Psoas muscle (tissue), 8 donors: Measurements from ENCODE around the gene CRACDL. TPM values are rescaled to one million over a fixed set of nuclear protein-coding genes. Genes with fewer than 3 reads are reported as not detected.

Experiments used
- ATAC-seq, 4 donors: fragments of 200-7000 bp; cut with Tn5 transposase; one replicate each; pipeline ENCODE4 v1.9.1; 2020; ENCODE audit warnings: moderate library complexity in 3 of 4, mild to moderate bottlenecking in 2 of 4
- DNase-seq, 2 donors: peaks; one replicate each; pipeline ENCODE4 v3.0.0-alpha.2; 2020
- H3K27ac ChIP-seq: fragments of 200-600 bp; one replicate; pipeline ENCODE4 v1.8.0; 2022
- H3K27me3 ChIP-seq, 3 donors: fragments of 200-600 bp in 1 of 3; one replicate each; pipeline versions ENCODE4 v1.6.1 to v1.8.0; 2013 to 2022; ENCODE audit warnings: low read length in 2 of 3, mild to moderate bottlenecking in 2 of 3, moderate library complexity in 1 of 3; ENCODE audit not compliant: insufficient read depth in 3 of 3
- H3K36me3 ChIP-seq, 2 donors: fragments of 200-600 bp in 1 of 2; one replicate each; pipeline versions ENCODE4 v1.6.1 to v1.8.0; 2013 to 2022; ENCODE audit warnings: low read depth in 1 of 2, mild to moderate bottlenecking in 1 of 2, moderate library complexity in 1 of 2; ENCODE audit not compliant: insufficient read depth in 1 of 2
- H3K4me1 ChIP-seq: fragments of 200-600 bp; one replicate; pipeline ENCODE4 v1.8.0; 2022
- H3K4me3 ChIP-seq: fragments of 200-600 bp; one replicate; pipeline ENCODE4 v1.8.0; 2022; ENCODE audit warnings: mild to moderate bottlenecking
- H3K9me3 ChIP-seq: fragments of 200-600 bp; one replicate; pipeline ENCODE4 v1.8.0; 2022
- WGBS, 3 donors: extraction: QIAGEN DNeasy Blood & Tissue Kit; methylation state at CpG; one replicate each; pipeline versions ENCODE4 v1.1.6 to v1.1.7; 2013; 5-methylcytosine and 5-hydroxymethylcytosine counted together
- intact Hi-C, 2 donors: fragments of 100-400 bp; cut with DNase I; formaldehyde crosslinking; loops; one replicate each; pipeline versions ENCODE4 v1.11.0 to v1.14.2; 2022
- polyA plus RNA-seq, 3 donors: library from polyadenylated mRNA; stranded (reverse); fragments of 200-250 nt; gene quantifications; one replicate each; pipeline ENCODE4 v1.2.3, GENCODE V29; 2013
- total RNA-seq, 4 donors: library from RNA; stranded (reverse); fragmentation: NEBNext Ultra II Directional in 2 of 4; extraction: Animal tissue kit (Norgen Biotek cat#: 25700) in 2 of 4; gene quantifications; one replicate each; pipeline versions ENCODE4 v1.2.1 to v1.2.4, GENCODE V29; 2021 to 2023
- TF ChIP-seq, protein P1 (sequence below): fragments of 200-600 bp; IDR thresholded peaks from one replicate; pipeline ENCODE4 v1.8.0; 2022; ENCODE audit warnings: antibody characterized with exemption
- donor health status: healthy with polysubstance abuse.
- donor health status: DM: no; HTN: no; CAD: no; lungs with moderate emphysema.
- donor health status: Bipolar disorder and iron deficiency.
- donor health status: healthy.
- donor health status: DM: yes; HTN: yes; CAD: no.
- donor health status: DM: no; HTN: no; CAD: no.
- donor health status: DM: no; HTN: no; CAD: no.
- donor health status: DM: yes; HTN: yes; CAD: no.

CRACDL gene
- total and polyA plus RNA-seq, 7 donors, result 0.97 to 3.1 (median 2.3) TPM

DNA sequence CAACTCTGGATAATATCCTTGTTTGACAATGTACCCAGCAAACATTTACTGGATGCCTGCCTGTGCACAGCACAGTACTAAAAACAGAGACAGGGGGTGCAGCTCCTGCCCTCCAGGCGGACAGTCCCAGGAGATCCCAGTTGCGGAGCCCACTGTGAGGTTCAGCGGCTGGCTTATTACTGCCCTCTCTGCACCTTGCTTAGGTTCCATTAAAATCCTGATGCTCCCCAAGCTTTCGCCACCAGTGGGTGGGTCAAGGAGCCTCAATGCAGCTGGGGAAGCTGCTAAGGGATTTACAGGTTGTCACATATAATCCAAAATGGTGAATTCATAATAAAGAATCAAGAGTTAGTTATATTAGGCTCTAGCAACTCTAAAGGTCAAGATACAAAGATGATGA is 38.3 kb downstream of the CRACDL start:
- WGBS, 3 donors, result 96 to 99% (median 97%) methylated on average over 4 of the region's 4 CpGs
- H3K27me3 ChIP-seq, result no peaks in the 10 kb centered on the region
- H3K4me1 ChIP-seq, result no peaks in the 10 kb centered on the region
- H3K27ac ChIP-seq, result no peak overlapping the region
- no peak overlapping the region for H3K4me3 ChIP-seq
- no peaks in the 10 kb centered on the region for H3K9me3 ChIP-seq
- intact Hi-C loops, result no loop called here
- DNase-seq, result no peak
- TF ChIP-seq, protein P1, sequence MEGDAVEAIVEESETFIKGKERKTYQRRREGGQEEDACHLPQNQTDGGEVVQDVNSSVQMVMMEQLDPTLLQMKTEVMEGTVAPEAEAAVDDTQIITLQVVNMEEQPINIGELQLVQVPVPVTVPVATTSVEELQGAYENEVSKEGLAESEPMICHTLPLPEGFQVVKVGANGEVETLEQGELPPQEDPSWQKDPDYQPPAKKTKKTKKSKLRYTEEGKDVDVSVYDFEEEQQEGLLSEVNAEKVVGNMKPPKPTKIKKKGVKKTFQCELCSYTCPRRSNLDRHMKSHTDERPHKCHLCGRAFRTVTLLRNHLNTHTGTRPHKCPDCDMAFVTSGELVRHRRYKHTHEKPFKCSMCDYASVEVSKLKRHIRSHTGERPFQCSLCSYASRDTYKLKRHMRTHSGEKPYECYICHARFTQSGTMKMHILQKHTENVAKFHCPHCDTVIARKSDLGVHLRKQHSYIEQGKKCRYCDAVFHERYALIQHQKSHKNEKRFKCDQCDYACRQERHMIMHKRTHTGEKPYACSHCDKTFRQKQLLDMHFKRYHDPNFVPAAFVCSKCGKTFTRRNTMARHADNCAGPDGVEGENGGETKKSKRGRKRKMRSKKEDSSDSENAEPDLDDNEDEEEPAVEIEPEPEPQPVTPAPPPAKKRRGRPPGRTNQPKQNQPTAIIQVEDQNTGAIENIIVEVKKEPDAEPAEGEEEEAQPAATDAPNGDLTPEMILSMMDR, result no peak
- H3K36me3 ChIP-seq, result no peaks in the 10 kb centered on the region
- no peak for ATAC-seq

DNA sequence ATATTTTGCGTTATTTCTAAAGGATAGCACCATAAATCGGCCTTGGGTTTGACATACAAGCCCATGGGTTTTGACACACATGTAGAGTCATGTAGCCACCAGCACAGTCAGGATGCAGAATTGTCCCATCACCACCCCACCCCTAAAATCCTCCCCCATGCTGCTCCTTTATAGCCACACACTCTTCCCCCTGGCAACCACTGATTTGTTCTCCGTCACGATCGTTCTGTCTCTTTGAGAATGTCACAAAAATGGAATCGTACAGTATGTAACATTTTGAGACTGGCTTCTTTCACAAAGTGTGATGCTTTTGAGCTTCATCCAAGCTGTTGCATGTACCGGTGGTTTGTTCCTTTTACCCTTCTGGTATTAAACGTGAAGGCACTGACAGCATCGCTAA is 39.1 kb downstream of the CRACDL start:
- Histone ChIP-seq H3K4me3 (no peak overlapping the region), H3K27ac (no peak overlapping the region), H3K27me3 (no peaks in the 10 kb centered on the region), H3K4me1 (no peaks in the 10 kb centered on the region), H3K9me3 (no peaks in the 10 kb centered on the region), H3K36me3 (no peaks in the 10 kb centered on the region)
- WGBS, 3 donors, result 79 to 93% (median 84%) methylated on average over 9 of the region's 9 CpGs
- intact Hi-C loops, result no loop called here
- TF ChIP-seq, protein P1, result no peak
- DNase-seq (no peak), ATAC-seq (no peak)

DNA sequence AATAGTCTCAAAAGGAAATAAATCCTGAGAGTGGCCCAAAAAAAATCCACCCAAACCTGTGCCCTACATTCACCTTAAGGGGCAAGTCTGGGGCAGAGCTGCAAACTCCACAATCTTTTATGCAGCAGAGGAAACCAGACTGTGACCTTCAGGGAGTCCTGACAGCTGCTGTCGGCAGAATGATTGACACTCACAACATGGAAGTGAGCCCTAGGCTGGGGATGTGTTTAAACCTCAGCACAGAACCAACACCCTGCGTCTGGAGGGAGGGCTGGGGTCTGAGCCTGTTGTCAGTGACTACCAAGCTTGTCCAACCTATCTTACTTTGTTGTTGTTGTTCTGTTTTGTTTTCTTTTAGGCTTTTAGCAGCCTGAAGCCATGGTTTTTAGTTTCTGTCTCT is 39.6 kb downstream of the CRACDL start:
- DNase-seq (no peak), ATAC-seq (peak; percentile 64 to 72 (median 70))
- Histone ChIP-seq H3K9me3 (no peaks in the 10 kb centered on the region), H3K4me3 (no peak overlapping the region), H3K27me3 (no peaks in the 10 kb centered on the region), H3K36me3 (no peaks in the 10 kb centered on the region), H3K4me1 (no peaks in the 10 kb centered on the region), H3K27ac (no peak overlapping the region)
- 7 to 16% (median 10%) methylated on average over 2 of the region's 2 CpGs for WGBS, 3 donors
- TF ChIP-seq, protein P1, result no peak
- intact Hi-C loops, result no loop called here

DNA sequence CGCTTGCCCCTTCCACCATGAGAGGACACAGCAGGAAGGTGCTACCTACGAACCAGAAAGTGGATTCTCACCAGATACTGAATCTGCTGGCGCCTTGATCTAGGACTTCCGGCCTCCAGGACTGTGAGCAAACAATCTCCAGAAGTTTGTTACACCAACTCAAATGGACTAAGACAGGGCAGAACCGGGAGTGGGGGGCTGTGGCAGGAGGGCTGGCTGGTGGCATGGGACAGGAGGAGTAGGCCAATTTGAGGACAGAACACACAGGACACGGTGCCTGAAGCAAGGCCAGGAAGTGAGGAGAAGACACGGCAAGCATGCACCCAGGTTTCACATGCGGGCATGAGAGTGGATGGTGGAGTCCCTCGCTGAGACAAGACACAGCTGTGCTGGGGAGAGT is 40.1 kb downstream of the CRACDL start:
- WGBS, 3 donors, result 65 to 68% (median 66%) methylated on average over 9 of the region's 9 CpGs

DNA sequence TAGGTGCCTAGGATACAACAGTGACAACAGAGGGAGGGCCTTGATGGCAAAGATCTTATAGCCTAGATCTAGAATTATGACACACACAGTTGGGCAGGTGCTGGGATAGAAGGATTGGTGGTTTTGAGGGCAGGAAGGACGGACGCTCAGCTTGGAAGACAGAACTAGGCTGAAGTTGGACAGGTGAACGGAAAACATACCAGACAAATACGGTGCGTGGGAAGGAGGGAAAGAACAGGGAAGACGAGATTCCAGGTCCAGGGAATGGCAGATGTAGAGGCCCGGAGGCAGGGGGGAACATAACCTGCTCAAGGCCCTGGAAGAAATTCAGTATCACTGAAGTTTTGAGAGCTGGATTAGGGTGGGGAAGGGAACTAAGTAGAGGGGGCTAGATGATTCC is 40.8 kb downstream of the CRACDL start:
- no peak for ATAC-seq
- TF ChIP-seq, protein P1, result no peak
- intact Hi-C loops, result no loop called here
- Histone ChIP-seq H3K36me3 (no peaks in the 10 kb centered on the region), H3K4me3 (no peak overlapping the region), H3K4me1 (no peaks in the 10 kb centered on the region), H3K27me3 (no peaks in the 10 kb centered on the region), H3K27ac (no peak overlapping the region), H3K9me3 (no peaks in the 10 kb centered on the region)
- WGBS, 3 donors, result 92 to 94% (median 93%) methylated on average over 7 of the region's 7 CpGs
- no peak for DNase-seq

More for the DNA sequence above, 40.1 kb downstream of the CRACDL start:
- no peak overlapping the region for H3K27ac ChIP-seq
- H3K4me3 ChIP-seq, result no peak overlapping the region
- no peaks in the 10 kb centered on the region for H3K9me3 ChIP-seq
- no peaks in the 10 kb centered on the region for H3K36me3 ChIP-seq
- no peak for ATAC-seq
- TF ChIP-seq, protein P1, result no peak
- H3K27me3 ChIP-seq, result no peaks in the 10 kb centered on the region
- intact Hi-C loops, result no loop called here
- no peak for DNase-seq
- H3K4me1 ChIP-seq, result no peaks in the 10 kb centered on the region
